Measurements from ENCODE around the gene TLE5.

The TLE5 gene

DNA sequence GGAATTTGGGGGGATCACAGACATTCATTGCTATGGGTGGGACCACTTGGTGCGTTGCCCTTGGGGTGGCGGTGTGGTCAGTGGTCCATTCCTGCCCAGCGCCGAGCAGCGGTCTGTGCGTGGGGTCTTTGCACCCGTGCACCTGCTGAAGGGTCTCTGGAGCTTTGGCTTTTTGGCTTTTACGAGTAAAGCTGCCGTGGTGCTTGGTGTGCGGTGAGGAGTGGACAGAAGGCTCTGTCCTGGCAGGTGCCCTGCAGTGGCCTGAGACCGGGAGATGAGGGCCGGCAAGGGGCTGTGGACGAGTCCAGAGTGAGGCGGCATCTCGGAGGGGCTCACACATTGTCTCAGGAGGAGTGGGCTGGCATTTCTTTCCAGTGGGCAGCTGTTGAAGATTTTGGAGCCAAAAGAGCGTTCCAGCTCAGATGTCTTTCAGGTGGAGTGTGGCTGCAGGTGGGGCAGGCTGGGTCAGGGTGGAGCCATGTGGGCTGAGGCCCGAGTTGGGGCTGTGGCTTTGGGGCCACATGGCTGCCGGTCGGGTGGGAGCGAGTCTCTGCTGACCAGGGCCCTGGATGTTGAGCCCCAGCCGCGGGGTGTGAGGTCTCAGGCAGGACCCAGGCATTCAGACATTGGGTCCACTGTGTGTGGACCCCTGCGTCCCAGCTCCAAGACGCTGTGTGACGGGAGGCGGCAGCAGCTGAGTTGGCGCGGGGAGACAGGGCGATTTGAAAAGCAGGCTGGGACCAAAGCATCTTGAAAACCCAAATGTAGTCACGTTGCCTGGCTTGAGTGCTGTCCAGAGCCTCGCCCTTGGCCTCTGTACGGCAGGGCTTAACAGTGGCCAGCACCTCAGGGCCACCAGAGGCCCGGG is 43.6 kb upstream of the TLE5 start:
- TF ChIP-seq, protein P1, sequence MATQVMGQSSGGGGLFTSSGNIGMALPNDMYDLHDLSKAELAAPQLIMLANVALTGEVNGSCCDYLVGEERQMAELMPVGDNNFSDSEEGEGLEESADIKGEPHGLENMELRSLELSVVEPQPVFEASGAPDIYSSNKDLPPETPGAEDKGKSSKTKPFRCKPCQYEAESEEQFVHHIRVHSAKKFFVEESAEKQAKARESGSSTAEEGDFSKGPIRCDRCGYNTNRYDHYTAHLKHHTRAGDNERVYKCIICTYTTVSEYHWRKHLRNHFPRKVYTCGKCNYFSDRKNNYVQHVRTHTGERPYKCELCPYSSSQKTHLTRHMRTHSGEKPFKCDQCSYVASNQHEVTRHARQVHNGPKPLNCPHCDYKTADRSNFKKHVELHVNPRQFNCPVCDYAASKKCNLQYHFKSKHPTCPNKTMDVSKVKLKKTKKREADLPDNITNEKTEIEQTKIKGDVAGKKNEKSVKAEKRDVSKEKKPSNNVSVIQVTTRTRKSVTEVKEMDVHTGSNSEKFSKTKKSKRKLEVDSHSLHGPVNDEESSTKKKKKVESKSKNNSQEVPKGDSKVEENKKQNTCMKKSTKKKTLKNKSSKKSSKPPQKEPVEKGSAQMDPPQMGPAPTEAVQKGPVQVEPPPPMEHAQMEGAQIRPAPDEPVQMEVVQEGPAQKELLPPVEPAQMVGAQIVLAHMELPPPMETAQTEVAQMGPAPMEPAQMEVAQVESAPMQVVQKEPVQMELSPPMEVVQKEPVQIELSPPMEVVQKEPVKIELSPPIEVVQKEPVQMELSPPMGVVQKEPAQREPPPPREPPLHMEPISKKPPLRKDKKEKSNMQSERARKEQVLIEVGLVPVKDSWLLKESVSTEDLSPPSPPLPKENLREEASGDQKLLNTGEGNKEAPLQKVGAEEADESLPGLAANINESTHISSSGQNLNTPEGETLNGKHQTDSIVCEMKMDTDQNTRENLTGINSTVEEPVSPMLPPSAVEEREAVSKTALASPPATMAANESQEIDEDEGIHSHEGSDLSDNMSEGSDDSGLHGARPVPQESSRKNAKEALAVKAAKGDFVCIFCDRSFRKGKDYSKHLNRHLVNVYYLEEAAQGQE (IDR thresholded peaks at IDR 0.05; ENCODE audit: insufficient read depth in 1 of 2, low read depth in 2 of 2, low read length in 2 of 2): no peak
- TF ChIP-seq FOXP2 (optimal IDR thresholded peaks at IDR 0.05; ENCODE audit: borderline replicate concordance, extremely low read depth, extremely low read length, insufficient read depth): no peak
- TF ChIP-seq POLR2AphosphoS5 (IDR thresholded peaks at IDR 0.05; ENCODE audit: low read depth, low read length): no peak
- TF ChIP-seq TAF1 (IDR thresholded peaks at IDR 0.05; ENCODE audit: borderline replicate concordance, insufficient read depth, low read length): no peak
- no peak for TF ChIP-seq SIN3A (IDR thresholded peaks at IDR 0.05; ENCODE audit: borderline replicate concordance, insufficient read depth, low read length)

DNA sequence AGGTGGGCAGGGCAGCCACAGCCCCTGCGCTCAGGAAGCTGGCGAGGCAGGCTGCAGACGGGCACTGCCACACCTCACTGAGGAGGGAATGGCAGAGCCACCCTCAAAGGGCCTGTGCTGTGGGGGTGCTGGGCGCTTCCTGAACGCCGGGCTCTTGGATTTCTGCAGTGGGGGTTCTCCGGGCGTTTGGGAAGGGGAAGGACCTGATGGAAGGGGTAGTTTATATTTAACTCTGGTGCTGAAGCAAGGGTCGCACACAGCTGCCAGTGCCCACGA is 42.4 kb upstream of the TLE5 start:
- TF ChIP-seq FOXP2 (optimal IDR thresholded peaks at IDR 0.05; ENCODE audit: borderline replicate concordance, extremely low read depth, extremely low read length, insufficient read depth): no peak
- TF ChIP-seq, protein P1 (IDR thresholded peaks at IDR 0.05; ENCODE audit: insufficient read depth in 1 of 2, low read depth in 2 of 2, low read length in 2 of 2): no peak
- no peak for TF ChIP-seq TAF1 (IDR thresholded peaks at IDR 0.05; ENCODE audit: borderline replicate concordance, insufficient read depth, low read length)
- no peak for TF ChIP-seq POLR2AphosphoS5 (IDR thresholded peaks at IDR 0.05; ENCODE audit: low read depth, low read length)
- no peak for TF ChIP-seq SIN3A (IDR thresholded peaks at IDR 0.05; ENCODE audit: borderline replicate concordance, insufficient read depth, low read length)

DNA sequence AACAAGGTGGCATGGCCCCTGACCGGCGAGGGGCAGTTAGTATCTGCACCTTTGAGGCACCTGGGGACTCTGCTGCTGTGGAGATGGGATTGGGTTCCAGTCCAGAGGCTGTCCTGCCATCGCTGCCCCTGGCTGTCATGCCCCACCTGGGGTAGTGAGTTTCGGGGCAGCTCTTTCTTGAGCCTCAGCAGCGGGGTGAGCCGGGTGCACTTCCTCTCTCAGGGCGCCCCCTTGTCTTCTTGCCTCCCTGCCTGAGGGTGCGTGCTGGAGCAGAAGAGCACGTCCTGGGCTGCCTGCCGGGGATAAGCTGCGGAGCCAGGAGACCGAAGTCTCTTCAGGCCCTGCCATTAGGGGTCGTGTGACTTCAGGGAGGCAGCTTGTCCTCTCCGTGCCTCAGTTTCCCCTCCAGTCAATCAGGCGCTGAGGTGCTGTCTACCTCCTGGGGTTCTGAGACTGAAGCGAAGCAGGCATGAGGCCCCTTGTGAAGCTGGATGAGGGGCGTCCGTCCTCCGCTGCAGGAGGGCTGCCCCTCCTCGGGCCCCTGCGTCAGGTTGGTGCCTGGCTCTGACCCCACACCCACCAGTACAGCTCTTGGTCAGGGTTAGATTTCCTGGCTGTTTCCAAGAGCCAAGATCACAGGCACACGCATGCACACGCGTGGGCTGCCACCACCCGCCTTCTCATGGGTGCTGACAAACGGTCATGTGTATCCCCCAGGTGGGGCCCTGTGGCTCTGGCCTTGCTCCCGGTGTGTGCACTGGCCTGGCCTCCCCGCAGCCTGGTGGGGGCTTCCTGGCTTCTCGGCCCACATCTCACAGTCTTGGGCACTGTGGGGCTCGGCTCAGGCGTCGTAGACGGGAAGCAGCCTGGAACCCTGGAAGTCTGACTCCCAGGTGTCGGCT is 40.2 kb upstream of the TLE5 start:
- TF ChIP-seq FOXP2 (optimal IDR thresholded peaks at IDR 0.05; ENCODE audit: borderline replicate concordance, extremely low read depth, extremely low read length, insufficient read depth): no peak
- TF ChIP-seq POLR2AphosphoS5 (IDR thresholded peaks at IDR 0.05; ENCODE audit: low read depth, low read length): no peak
- TF ChIP-seq, protein P1 (IDR thresholded peaks at IDR 0.05; ENCODE audit: insufficient read depth in 1 of 2, low read depth in 2 of 2, low read length in 2 of 2): no peak
- TF ChIP-seq SIN3A (IDR thresholded peaks at IDR 0.05; ENCODE audit: borderline replicate concordance, insufficient read depth, low read length): no peak
- no peak for TF ChIP-seq TAF1 (IDR thresholded peaks at IDR 0.05; ENCODE audit: borderline replicate concordance, insufficient read depth, low read length)

DNA sequence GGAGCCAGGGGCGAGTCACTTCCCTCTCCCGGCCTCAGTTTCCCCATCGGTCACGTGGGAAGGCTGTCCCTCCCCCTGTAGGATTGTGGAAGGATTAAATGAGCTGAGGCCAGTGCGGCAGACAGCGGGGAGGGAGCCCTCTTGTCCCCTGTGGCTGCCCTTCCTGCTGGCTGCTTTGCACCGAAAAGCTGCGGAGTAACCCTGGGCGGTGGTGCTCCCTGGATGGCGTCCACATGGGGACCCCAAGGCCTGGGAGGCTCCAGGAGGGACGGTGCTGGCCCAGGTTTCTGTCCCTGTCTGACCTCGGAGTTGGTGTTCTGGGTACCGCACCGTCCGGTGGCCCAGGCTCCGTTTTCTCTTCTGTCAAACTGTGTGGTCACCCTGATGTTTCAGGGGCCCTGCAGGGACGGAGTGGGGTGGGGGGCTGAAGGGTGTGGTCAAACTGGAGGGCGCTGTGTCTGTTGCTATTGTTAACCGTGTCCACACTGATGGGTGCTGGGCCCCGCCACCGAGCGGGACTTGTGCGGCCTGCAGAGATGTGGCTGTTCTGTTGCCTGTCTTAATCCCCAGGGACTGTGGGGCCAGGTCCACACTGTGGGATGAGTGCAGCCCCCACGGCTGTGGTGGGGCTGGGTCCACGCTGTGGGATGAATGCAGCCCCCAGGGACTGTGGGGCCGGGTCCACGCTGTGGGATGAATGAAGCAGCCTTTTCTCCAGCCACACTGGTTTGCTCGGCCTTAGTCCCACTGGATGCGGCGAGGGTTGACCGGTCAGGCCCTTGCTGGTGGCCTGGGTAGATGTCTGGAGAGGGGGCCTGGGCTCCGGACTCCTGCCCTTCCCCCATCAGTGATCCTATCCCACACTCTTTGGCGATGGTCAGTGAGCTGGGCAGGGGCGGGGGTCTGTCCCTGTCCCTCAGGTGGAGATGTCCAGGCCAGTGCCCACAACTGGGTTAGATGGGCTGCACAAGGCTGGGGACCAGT is 38.7 kb upstream of the TLE5 start:
- TF ChIP-seq TAF1 (IDR thresholded peaks at IDR 0.05; ENCODE audit: borderline replicate concordance, insufficient read depth, low read length) (no peak), FOXP2 (optimal IDR thresholded peaks at IDR 0.05; ENCODE audit: borderline replicate concordance, extremely low read depth, extremely low read length, insufficient read depth) (no peak), POLR2AphosphoS5 (IDR thresholded peaks at IDR 0.05; ENCODE audit: low read depth, low read length) (no peak), SIN3A (IDR thresholded peaks at IDR 0.05; ENCODE audit: borderline replicate concordance, insufficient read depth, low read length) (no peak)
- TF ChIP-seq, protein P1 (IDR thresholded peaks at IDR 0.05; ENCODE audit: insufficient read depth in 1 of 2, low read depth in 2 of 2, low read length in 2 of 2): no peak

Data from PFSK-1 (cell line).